ENCODE results near the gene INTS6.

GRCh38 chr13:51371768-51372399 lies 81.0 kb downstream of the INTS6 start:
- TF ChIP-seq, protein P1, sequence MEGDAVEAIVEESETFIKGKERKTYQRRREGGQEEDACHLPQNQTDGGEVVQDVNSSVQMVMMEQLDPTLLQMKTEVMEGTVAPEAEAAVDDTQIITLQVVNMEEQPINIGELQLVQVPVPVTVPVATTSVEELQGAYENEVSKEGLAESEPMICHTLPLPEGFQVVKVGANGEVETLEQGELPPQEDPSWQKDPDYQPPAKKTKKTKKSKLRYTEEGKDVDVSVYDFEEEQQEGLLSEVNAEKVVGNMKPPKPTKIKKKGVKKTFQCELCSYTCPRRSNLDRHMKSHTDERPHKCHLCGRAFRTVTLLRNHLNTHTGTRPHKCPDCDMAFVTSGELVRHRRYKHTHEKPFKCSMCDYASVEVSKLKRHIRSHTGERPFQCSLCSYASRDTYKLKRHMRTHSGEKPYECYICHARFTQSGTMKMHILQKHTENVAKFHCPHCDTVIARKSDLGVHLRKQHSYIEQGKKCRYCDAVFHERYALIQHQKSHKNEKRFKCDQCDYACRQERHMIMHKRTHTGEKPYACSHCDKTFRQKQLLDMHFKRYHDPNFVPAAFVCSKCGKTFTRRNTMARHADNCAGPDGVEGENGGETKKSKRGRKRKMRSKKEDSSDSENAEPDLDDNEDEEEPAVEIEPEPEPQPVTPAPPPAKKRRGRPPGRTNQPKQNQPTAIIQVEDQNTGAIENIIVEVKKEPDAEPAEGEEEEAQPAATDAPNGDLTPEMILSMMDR (IDR thresholded peaks at IDR 0.05), result no peak
- TF ChIP-seq EP300 (IDR thresholded peaks at IDR 0.05), result no peak
- no peak for TF ChIP-seq POLR2AphosphoS5 (IDR thresholded peaks at IDR 0.05)
- TF ChIP-seq POLR2A (IDR thresholded peaks at IDR 0.05), result no peak
